Measurements from ENCODE around the gene SH2D3C.

GRCh38 chr9:127753148-127753547, 25.3 kb downstream of the SH2D3C start:
- TF ChIP-seq ELK1 (IDR thresholded peaks at IDR 0.05; ENCODE audit: borderline replicate concordance, low read depth, low read length) (no peak), CTCF (conservative IDR thresholded peaks at IDR 0.05; ENCODE audit: low read depth, low read length) (no peak), POLR2A (IDR thresholded peaks at IDR 0.05; ENCODE audit: low read depth, low read length) (no peak), MAFK (IDR thresholded peaks at IDR 0.05; ENCODE audit: low read depth, low read length) (no peak), CHD1 (IDR thresholded peaks at IDR 0.05; ENCODE audit: low read depth, low read length) (no peak), RCOR1 (IDR thresholded peaks at IDR 0.05; ENCODE audit: insufficient replicate concordance, low read length) (no peak), MXI1 (IDR thresholded peaks at IDR 0.05; ENCODE audit: borderline replicate concordance, low read depth, low read length) (no peak), FOS (IDR thresholded peaks at IDR 0.05; ENCODE audit: low read depth, low read length) (no peak), RFX5 (IDR thresholded peaks at IDR 0.05; ENCODE audit: low read depth, low read length) (no peak), SMC3 (IDR thresholded peaks at IDR 0.05; ENCODE audit: low read depth, low read length) (no peak), NFE2L2 (IDR thresholded peaks at IDR 0.05; ENCODE audit: low read depth, low read length) (no peak), RAD21 (IDR thresholded peaks at IDR 0.05; ENCODE audit: low read length) (no peak), BHLHE40 (IDR thresholded peaks at IDR 0.05; ENCODE audit: low read depth, low read length) (no peak), MAZ (IDR thresholded peaks at IDR 0.05; ENCODE audit: borderline replicate concordance, low read depth, low read length) (no peak)

All from IMR-90 (cell line).